GM18517 (cell line): Measurements from ENCODE around the gene METTL9.
"Not testable (repeated sequence)": the region's sequence is repeated elsewhere in the genome, so short reads cannot be mapped to it uniquely, and the experiment has no call there.

Source experiments
- ATAC-seq: cut with Tn5 transposase; IDR thresholded peaks from one replicate; pipeline ENCODE4 v1.9.1; 2021; ENCODE audit warnings: mild to moderate bottlenecking, moderate library complexity; ENCODE audit not compliant: unreplicated experiment

The METTL9 gene

DNA sequence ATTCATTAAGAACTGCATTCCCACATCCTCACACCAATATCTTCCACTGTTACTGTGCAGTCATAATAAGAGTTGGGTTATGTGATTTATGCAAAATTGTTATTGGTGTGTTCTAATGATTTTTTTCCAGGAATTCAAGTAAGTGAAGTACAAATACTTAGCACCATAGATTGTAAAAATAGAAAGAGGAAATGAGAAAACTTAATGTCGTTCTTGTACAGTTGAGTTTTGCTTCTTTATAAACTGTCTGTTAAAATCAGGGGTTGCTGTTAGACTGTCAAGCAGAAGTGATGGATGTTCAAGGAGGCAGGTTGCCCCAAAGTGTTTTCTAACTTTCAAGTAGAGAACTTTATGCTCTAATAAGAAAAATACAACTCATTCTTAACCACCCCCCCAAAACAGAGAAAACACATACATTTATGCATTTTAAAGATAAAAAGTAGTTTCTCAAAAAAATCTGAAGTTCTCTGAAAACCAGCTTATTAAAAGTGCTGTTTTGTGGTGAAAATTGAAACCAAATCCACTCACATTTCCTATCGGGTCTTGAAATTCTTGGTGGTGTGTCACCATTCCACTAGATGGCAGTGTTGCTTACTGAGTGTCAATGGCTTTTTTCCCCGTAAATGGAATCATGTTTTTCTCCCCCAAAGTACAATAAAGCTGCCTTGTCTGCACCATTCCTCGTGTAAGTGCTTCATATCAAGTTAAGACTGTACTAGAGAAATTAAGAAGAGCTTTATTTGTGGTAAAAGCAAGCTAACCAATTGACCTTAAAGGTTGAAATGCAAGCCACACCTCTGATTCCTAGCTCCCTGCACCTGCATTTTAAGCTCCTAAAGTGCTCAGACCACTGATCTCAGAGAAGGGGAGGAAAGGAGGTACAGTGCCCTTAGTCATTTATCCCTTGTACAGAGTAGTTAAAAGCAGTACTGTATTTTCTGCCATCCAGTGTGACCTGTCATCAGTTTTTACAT, 57.7 kb downstream of the METTL9 start:
- no peak for ATAC-seq

DNA sequence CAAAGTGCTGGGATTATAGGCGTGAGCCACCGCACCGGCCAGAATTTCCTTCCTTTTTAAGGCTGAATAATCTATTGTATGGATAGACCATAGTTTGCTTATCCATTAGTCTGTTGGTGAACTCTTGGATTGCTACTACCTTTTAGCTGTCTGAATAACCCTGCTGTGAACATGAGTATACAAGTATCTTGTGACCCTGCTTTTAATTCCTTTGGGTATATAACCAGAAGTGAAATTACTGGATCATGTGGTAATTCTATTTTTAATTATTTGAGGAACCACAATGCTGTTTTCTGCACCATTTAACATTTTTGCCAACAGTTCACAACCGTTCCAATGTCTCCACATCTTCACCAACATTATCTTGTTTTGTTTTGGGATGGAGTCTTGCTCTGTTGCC, 59.7 kb downstream of the METTL9 start:
- no peak for ATAC-seq

DNA sequence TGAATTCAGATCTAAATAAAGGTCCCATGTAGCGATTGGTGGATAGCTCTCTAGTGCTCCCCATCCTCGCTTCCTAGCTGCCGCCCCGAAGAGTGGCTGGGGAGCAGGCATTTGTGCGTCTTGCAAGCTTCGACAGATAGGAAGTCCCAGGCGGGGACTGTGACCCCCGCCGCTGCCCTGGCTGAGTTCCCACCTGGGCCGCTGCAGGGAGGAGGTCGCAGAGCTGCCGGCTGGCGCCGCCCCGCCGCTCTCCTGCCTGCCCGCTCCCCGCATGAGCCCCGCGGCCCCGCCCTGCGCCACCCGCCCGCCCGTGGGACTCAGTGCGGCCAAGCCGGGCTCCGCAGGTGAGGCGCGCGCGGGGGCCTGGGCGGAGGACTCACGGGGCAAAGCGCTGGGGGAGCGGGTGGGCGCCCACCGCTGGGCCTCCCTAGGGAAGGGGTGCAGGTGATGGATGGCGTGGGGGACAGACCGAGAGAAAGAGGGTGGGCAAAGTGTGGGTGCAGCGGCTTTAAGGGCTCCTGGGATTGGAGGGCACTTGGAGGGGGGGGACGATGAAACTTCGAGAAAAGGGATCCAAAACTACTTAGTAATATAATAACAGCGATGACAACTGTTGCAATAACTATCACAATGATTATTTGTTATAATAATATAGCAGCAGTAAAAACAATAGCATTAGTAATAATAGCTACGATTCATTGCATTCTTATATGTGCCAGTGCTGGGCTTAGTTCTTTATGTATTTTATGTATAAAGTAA, 64.7 kb downstream of the METTL9 start, which contains the start of gene OTOA:
Gene OTOA (plus strand): TSS at position 80 of the 759 bp plus-strand sequence. CDS start 14,547 bp downstream, outside the sequence.
- ATAC-seq = no peak

DNA sequence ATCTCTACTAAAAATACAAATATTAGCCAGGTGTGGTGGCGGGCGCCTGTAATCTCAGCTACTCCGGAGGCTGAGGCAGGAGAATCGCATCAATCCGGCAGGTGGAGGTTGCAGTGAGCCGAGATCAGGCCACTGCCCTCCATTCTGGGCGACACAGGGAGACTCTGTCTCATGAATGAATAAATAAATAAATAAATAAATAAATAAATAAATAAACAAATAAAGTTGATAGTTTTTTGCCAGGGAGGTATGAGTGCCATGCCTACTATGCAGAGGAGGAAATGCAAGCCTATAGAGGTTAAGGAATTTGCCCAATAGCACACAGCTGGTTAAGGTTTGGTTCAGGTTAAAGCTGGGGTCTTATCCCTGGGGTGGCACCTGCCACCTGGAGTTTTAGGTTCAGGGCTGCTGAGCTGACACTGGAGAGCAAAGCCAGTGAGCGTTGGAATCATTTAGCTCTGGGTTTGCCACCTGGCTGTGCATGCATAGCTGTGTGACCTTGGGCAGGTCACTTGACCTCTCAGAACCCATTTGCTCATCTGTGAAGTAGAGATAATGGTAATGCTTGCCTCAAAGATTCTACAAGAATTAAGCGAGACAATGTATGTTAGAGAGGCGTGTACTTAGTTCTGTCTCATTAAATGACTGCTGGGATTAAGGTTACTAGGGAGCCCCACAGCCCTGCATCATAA, 65.6 kb downstream of the METTL9 start:
- no peak for ATAC-seq

DNA sequence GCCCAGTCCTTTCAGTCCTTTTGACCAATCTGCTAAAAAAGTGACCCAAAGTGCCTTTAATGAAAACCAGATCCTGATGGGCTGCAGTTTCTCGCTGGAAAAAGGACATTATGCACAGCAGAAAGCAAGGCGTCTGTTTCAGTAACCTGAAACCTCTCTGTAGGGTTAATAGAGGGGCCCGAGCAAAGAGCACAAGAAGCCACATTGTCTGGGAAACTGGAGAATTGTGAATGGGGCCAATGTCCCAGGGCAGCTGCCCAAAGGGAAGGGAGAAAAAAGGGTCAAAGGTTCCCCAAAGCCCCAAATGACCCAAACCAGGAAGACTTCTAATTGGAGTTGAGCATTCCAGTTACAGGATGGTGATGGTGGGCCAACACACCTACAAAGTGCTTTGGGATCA, 67.4 kb downstream of the METTL9 start:
- ATAC-seq = no peak

DNA sequence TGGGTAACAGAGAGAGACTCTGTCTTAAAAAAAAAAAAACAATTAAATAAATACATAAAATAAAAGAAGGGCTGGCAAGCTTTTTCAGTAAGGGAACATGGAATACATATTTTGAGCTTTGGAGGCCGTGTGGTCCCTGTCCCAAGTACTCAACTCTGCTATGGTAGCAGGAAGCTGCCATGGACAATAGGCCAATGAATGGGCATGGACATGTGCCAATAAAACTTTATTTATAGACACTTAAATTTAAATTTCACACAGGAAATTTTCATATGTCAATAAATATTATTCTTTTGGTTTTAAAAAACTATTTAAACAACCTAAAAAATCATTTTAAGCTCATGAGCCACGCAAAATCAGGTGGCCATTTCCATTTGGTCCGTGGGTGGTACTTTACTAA, 68.2 kb downstream of the METTL9 start:
- no peak for ATAC-seq

DNA sequence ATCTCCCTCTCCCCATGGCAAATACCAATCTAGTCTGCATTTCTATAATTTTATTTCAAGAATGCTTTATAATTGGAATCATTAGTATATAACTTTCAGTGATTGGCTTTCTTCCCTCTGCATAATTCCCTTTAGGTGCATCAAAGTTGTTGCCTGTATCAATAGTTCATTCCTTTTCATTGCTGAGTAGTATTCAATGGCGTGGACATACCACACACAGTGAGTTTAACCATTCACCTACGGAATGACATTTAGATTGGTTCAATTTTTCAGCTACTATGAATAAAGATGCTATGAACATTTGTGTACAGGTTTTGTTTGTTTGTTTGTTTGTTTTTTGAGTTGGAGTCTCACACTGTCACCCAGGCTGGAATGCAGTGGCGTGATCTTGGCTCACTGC, 74.1 kb downstream of the METTL9 start:
- no peak for ATAC-seq

DNA sequence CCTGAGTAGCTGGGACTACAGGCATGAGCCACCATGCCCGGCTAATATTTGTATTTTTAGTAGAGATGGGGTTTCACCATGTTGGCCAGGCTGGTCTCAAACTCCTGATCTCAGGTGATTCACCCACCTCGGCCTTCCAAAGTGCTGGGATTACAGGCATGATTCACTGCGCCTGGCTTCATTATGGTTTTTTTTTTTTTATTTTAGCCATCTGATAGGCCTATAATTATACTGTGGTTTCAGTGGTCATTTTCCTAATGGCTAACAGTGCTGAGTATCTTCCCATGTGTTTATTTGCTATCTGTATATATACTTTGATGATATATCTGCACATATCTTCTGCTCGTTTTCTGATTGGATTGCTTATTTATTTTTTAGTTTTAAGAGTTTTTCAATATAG, 75.1 kb downstream of the METTL9 start:
- not testable (repeated sequence) for ATAC-seq

DNA sequence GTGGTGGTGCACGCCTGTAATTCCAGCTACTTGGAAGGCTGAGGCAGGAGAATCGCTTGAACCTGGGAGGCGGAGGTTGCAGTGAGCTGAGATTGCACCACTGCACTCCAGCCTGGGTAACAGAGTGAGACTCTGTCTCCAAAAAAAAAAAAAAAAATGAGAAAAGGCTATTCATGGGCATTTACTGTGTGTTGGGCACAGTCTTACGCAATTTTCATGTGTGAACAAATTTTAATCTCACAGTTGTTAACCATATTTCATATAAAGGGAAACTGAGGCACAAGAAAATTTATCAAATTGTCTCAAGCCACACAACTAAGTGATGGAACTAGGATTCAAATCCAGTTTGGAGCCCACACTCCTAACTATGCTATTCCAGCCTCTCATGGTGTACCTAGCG, 81.3 kb downstream of the METTL9 start:
- not testable (repeated sequence) for ATAC-seq

DNA sequence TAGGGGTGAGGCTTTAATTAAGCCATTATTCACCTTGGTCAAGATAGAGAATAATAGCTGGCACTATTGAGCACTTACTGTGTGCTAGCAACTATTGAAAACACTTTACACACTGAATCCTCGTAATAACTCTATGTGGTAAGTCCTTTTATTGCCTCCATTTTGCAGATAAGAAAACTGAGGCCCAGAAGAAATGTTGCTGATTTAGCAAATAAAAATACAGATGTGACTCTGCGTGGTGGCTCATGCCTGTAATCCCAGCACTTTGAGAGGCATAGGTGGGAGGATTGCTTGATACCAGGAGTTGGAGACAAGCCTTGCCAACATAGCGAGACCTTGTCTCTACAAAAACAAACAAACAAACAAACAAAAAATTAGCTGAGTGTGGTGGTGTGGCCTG, 83.8 kb downstream of the METTL9 start:
- no peak for ATAC-seq

DNA sequence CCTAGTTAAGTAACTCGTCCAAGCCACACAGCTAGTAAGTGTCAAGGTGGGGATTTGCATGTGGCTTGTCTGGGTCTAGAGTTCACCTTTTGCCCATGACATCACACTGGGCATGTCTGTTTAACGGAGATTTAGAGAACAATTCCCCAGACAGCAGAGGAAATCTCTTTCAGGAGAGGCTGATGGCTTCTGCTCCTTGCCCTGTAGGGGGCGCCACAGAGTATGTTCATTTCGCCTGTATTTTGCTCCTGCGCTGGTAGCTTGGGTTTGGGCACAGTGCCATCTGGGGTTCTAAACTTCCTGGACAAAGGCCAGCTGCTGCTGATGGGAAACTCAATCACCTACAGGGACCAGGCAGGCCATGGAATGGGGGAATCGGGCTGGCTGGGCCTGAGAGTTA, 84.8 kb downstream of the METTL9 start:
- ATAC-seq = no peak

DNA sequence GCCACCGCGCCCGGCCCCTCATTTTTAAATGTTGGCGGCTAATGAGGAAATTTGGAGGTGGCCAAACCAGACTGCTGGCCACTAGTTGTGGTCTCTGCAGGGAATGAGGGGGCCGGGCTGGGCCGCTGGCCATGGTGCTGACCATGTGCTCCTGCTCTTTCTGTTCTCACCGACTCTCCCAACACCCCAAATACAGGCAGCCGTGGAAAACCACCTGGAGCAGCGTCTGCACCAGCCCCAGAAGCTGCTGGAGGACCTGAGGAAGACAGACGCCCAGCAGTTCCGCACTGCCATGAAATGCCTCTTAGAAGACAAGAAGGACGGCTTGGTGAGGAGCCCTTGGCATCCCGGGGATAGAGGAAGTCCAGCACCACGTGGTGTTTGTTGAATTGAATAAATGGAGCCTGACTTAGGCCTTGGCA, 85.7 kb downstream of the METTL9 start:
- no peak for ATAC-seq

DNA sequence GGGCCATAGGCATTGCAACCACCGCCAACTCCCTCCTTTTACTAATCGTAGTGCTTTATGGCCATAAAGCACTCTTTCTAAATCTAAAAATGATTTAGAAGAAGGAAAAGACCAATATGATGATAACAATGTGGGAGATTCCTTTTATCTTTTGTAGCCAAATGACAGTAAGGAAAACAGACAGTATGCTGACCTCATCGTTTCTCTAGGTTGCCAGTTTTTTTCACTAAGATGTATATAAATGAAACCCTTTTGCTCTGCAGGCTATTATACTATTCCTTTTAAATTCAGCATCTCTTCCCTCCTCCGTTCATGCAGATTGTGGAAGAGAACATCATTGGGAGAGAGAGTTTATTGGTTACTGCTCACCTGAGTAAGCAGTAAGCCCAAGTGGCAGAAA, 89.7 kb downstream of the METTL9 start:
- ATAC-seq = no peak

DNA sequence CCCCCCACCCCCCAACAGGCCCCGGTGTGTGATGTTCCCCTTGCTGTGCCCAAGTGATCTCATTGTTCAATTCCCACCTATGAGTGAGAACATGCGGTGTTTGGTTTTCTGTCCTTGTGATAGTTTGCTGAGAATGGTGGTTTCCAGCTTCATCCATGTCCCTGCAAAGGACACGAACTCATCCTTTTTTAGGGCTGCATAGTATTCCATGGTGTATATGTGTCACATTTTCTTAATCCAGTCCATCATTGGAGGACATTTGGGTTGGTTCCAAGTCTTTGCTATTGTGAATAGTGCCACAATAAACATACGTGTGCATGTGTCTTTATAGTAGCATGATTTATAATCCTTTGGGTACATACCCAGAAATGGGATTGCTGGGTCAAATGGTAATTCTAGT, 91.6 kb downstream of the METTL9 start:
- not testable (repeated sequence) for ATAC-seq

DNA sequence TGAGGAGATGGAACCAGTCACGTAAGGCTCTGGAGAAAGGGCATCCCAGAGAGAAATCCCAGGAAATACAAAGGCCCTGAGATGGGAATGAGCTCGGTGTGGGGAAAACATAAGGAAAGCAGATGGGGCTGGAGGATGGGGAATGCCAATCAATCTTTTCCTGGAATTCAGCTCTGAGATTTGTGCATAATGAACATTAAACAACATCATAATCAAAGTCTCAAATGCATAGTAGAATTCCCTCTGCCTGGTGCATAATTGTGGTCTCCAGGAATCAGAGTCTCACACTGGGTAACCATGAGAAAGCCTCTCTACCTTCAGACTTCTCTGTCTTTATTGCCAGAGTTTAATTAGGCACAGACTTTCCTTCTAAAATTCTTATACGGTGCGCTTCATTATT, 95.2 kb downstream of the METTL9 start:
- no peak for ATAC-seq

DNA sequence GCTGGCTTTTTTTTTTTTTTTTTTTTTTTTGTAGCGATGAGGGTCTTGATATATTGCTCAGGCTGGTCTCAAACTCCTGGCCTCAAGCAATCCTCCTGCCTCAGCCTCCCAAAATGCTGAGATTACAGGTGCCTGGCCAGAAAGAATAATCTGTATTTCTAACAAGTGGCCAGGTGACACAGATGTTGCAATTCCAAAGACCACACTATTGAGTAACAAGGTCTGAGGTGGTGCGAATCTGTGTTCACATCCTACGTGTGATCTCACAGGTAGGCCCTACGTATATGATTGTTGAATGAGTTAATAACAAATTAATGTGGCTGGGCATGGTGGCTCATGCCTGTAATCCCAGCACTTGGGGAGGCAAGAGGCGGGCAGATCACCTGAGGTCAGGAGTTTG, 97.7 kb downstream of the METTL9 start:
- ATAC-seq = no peak

DNA sequence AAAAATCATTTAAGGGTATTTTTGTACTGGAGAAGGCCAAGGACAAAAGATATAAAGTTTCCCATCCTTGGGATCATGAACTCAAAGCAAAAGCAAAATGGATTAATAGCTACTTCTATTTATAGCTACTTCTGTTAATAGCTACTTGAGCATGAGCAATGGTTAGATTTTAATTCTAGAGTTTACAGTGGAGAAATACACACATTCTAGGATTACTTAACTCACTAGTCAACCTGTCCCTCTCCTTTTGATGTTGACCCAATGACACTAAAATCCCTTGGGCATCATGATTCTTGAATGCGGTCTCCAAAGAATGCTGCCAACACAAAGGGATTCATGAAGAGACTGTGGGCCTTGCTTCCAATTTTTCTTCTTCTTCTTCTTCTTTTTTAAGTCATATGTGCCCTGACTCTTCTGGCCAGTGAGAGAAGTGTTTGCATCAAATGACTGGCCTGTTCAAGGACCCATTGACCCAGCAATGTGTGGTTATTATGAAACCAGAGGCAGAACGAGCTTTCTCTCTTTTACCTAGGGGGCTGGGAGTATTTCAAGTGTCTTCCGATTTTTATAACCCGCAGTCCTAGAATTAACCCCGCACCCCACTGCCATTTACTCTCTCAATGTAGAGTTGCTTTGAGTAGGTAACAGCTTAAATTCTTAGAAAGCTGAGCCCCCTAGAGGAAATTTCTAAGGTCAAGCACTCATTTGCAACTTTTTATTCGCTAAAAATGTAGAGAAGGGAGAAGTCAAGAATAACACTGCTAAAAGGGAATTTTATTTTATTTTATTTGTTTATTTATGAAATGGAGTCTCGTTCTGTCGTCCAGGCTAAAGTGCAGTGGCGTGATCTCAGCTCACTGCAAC, 99.0 kb downstream of the METTL9 start:
- no peak for ATAC-seq

DNA sequence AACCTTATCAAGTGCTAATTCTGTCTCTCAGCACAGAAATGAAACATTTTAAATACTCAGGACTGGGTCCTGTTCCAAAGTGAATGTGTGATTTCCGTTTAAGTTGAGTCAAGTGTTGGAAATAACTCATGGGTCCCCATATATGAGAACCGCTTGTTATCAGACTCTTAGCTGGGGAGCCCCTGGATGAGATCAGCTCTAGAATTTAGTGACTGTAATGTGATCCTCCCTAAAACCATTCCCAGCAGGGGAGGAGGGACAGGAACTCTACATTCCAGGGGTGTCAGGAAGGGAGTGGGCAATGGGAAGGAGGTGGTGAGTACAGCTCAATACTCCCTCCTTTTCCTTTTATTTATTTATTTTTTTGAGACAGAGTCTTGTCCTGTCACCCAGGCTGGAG, 101.9 kb downstream of the METTL9 start:
- no peak for ATAC-seq

DNA sequence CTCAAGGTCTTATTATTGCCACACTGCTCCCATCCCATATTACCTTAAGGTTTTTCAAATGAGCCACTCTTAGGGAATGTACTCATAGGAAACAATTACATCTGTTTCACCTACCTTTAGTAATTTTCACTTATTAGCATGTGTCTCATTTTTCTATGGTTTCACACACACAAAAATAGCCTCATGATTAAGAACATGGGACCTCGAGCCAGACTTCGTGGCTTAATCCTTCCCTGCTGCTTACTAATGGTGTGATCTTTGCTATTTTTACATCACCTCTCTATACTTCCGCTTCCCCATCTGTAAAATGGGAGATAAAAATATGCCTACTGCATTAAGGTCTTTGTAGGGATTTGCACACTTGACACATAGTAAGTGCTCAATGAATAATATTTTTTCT, 102.9 kb downstream of the METTL9 start:
- no peak for ATAC-seq

DNA sequence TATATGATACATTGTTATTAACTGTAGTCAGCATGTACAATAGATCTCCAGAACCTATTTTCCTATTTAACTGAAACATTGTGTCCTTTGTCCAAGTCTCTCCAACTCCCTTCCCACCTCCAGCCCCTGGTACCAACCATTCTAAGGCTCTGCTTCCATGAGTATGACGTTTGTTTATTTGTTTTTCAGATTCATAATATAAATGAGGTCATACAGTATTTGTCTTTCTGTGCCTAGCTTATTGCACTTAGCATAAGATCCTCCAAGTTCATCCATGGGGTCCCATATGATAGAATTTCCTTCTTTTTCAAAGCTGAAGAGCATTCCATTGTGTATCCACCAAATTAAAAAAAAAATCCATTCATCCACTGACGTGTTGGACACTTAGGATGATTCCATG, 103.8 kb downstream of the METTL9 start:
- ATAC-seq = no peak
